NOMO-1 treated with dmso at 0.1 percent for 144 hours (cell line): Measurements from ENCODE around the gene AP1M1.

ENCODE experiments used
- DNase-seq: peaks from one replicate; lab custom pipeline; 2025; ENCODE audit not compliant: unreplicated experiment; lab: John Stamatoyannopoulos, UW

The AP1M1 gene

DNA sequence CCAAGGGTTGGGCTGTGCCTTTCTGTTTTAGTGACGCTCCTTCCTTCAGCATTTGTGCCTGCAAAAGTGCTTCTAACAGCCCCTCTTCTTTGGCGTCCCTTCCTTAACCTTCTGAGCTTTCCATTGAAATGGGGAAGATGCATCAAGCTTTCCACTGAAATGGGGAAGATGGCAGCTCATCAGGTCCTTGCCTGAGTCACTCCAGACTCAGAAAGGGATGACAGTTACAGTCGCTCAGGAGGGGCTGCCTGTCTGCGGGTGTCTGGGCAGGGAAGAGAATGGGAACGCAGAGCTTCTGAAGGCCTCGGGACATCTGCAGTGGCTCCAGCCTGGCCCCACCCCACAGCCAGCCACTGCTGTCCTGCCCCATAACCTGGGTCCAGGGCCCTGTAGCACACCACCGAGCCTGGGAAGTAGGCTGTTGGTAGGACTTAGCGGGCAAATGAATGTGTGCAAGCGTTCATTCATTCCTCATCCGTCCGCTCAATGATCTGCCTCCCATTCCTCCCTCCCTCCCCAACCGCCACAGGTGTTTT, 9.8 kb downstream of the AP1M1 start:
- no peak for DNase-seq

DNA sequence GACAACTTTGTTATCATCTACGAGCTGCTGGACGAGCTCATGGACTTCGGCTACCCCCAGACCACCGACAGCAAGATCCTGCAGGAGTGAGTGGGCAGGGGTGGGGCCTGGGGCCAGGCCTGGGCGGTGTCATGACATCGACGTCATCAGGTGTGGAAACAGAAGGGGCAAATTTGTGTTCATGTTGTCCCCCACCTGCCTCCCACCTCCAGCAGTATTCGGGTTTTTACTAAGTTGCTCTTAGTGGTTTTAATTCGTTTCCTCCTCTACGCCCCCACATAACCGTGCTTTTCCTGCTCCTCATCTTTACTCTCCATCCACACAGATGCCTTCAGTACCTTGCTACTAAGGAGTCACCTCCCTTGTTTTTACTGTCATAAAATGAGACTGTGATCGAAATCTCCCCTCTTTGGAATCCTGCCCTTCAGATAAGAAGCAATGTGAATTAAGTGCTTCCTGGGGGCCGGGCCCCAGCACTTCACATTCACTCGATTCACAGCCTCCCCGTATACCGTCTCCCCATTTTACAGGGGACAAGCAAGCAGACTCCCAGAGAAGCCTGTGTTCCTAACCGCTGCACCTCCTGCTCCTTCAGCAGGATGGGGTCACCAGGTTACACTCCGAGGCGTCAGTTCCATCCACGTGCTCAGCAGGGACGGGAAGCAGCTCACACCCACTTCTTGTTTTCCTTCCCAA, 10.5 kb downstream of the AP1M1 start:
- no peak for DNase-seq

DNA sequence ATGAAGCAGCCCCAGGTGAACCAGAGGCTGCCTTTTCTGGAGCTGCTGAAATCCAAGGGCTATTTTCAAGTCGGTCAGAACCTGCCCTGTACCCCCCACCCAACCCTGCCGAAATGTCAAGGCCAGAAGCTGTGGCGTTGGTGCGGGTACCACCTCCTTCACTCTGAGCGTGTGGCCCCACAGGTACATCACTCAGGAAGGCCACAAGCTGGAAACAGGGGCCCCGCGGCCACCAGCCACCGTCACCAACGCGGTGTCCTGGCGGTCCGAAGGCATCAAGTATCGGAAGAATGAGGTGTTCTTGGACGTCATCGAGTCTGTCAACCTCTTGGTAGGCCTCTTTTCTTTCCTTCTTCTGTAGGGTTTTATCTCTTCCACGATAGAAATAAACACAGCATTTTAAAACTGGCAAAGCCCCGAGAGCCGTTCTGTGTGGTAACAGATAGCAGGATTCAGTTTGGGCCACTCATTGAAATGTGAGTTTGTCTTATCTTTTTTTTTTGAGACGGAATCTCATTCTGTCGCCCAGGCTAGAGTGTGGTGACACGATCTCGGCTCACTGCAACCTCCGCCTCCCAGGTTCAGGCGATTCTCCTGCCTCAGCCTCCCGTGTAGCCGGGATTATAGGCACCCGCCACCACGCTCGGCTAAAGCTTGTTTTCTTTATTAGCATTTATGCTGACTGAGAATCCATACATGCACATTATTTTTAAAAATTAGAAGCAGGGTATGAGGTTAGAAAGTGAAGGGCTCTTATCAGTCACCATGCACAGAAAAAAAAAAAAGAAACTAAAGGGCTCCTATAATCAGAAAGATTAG, 11.3 kb downstream of the AP1M1 start:
- no peak for DNase-seq

DNA sequence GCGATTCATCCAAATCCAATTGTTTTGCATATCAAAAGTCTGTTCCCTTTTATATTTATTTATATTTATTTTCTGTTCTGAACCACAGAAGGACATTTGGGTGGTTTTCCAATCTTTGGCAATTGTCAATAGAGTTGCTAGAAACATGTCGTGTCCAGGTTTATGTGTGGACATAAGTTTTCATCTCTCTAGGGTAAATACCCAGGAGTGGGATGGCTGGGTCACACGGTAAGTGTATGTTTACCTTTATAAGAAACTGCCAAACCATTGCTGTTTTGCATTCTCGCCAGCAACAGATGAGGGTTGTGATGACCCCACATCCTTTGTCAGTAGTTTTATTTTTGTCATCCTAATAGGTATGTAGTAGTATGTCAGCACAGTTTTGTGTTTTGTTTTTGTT, 12.5 kb downstream of the AP1M1 start:
- no peak for DNase-seq

DNA sequence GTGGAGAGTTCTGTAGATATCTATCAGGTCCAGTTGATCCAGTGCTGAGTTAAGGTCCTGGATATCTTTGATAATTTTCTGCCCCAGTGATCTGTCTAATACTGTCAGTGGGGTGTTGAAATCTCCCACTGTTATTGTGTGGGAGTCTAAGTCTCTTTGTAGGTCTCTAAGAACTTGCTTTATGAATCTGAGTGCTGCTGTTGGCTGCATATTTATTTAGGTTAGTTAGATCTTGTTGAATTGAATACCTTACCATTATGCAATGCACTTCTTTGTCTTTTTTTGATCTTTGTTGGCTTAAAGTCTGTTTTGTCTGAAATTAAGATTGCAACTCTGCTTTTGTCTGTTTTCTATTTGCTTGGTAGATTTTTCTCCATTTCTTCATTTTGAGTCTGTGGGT, 15.4 kb downstream of the AP1M1 start:
- DNase-seq = no peak

DNA sequence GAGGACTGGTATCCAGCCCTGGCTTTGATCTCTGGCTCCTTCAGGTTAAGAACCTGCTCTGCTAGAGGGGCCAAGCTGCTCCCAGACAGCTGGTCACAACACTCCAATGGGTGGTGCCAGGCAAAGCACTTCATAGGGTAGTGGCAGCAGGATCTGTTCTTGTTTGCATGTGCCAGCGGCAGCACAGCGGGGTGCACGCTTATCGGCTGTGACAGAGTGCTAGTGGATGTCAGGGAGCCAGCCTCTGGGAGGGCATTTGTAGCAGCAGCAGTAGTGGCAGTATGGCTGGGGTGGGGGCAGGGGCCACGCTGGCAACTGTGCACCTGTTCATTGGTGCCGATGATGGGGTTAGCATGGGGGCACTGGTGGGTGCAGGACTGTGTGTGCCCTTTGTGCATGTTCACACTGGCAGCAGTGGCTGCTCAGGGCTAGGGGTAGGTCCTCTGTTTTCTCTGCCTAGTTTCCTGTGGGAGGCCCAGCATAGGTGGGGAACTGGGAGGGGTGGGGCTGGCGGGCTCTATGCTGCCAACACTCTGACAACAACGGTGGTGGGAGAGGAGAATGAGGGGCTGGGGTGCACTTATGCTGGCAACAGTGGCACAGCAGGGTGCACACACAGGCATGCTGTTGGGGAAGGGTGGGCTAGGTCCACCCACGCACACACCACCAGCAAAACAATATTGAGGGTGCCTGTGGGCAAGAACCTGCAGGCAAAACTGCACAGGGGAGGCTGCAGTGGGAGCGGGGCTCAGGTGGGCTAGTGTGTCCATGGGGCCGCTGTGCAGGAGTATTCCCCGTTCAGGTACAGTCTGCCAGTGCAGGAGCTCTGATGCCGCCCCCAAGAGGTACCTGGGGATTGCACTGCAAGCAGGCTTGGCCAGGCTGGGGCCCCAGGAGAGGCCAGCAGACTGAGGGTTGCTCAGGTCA, 19.3 kb downstream of the AP1M1 start:
- DNase-seq = no peak

DNA sequence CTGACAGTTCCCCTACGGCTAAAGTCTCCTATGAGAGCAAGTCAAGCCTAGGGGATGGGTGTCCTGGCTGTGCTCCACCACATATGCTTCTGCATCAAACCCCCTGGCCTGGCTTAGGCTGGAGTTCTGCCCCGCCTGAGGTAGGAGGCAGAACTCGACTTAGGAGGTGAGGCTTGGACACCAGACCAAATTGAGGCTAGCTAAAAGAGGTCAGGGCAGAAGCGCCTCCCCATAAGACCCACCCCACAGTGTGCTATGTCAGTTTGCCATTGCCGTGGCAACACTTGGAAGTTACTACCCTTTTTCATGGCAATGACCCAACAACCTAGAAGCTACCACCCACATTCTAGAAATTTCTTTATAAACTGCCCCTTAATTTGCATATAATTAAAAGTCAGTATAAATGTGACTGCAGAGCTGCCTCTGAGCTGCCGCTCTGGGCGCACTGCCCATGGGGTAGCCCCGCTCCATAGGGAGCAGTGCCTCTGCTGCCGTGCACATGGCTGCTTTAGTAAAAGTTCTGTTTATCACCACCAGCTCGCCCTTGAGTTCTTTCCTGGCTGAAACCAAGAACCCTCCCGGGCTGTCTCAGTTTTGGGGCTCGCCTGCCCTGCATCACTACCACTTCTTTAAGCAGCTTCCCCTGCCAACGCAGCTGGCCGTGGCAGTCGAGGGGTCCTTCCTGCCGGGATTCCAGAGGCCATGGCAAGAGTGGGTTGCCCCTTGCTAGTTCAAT, 20.2 kb downstream of the AP1M1 start:
- DNase-seq = no peak

DNA sequence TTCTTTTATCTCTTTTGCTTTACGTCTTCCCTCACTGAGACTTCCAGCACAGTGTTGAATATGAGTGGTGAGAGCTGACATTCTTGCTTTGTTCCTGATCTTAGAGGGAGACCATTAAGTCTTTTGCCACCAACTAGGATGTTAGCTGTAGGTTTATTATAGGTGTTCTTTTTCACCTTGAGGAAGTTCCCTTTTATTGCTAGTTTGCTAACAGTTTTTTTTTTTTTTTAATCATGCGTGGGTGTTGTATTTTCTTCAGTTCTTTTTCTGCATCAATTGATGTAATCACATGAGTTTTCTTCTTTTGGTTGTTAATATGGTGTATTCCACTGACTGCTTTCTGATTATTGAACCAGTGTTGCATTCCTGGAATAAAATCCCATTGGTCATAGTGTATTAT, 21.1 kb downstream of the AP1M1 start:
- DNase-seq = no peak

DNA sequence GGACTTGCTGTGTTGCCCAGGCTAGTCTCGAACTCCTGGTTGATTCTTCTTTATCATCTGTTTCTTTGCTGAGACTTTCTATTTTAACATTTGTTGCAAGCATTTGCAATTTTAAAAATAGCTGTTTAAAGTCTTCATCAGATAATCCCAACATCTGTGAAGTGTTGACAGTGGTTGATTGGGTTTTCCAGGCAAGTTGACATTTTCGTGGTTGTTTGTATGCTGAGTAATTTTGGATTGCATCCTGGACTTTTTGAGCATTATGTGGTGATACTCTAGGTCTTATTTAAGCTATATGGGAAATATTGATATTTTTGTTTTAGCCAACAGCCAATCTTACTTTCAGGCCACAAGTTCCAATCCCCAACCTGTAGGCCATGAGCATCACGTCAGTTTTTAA, 25.1 kb downstream of the AP1M1 start:
- DNase-seq = no peak

DNA sequence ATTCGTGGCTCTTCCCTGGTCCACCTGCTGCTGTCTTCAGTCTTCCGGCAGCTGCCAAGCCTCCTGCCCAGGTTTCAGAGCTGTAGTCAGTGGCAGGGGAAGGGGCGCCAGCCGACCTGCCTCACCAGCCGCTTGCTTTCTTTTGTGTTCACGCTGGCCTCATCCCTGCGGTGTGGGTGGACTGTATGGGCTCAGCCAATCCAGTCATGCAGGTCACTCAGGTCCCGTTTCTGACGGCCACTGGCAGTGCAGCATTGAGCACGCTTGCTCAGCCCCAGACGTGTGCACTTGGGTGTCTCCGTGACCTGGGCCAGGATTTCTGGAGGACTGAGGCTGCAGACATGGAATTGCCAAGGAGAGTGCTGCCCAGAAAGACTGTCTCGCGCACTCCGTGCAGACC, 26.0 kb downstream of the AP1M1 start:
- no peak for DNase-seq

DNA sequence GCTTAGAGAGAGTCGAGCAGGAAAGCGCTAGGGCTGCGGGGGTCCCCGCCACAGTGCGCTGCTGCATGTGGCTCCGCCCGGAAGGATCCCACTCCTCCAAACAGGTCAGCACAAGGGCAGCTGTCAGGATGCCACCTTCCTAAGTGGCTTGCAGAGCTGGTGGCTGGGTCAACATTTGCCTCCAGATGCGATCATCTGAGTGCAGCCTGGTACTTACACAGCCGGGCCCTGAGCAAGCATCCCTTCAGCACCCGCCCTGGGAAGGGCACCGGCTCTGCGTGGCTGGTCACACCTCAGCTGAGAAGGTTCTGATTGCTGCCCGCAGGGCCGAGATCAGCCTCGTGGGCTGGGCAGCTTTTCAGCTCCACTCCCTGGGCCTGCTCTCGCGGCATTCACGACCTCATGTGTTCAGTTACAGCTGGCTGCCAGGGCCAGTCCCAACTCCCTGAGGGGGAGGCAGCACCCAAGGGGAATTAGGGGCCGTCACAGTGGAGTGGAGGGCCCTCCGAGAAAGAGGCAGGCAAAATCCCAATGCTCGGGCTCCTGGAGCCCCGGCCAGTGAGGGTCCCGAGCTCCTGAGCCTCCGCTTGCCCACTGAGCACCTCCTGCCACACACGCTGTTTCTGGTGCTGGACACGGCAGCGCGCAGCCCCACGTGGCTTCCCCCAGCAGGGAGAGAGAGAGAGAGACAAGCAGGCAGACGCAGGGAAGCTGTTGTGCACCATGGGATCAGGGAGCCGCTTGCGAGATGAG, 26.8 kb downstream of the AP1M1 start:
- DNase-seq = no peak

DNA sequence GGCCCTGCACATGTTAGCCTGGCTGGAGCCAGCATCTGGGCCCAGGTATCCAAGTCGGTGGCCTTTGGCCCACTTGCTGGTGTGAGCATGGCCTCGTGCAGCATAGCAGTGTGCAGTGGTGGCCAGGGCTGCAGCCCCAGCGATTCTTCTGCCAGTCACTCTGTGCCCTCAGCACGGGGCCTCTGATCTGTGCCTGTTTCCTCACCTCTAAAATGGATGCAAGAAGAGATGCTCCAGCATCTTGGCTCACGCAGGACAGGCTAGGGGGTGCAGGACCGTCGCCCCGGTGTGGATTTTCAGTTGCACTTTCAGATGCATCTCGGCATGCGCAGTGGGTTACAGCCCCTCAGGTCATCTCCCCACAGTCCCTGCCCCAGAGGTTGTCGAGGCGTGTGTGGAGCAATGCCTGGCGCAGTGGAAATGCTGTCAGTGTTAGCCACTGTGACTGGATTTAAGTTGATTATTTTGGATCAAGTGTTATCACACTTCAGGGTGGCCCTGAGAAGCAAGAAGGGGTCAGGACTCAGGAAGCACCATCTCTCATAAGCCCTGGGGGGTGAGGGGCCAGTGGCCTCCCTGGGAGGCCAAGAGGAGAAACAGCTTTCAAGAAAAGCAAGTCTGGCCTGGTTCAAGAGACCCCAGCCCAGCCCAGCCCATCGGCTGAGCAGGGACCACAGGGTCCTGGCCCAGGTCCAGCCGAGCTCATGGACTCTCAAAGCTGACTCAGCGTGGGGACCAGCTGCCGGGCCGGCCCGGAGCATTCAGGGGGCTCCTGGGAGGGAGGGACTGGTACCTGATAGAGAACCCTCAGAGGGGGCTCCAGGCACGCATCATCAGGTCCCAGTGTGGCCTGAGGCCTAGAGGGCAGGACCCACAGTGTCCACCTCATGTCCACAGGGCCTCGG, 27.8 kb downstream of the AP1M1 start:
- no peak for DNase-seq

DNA sequence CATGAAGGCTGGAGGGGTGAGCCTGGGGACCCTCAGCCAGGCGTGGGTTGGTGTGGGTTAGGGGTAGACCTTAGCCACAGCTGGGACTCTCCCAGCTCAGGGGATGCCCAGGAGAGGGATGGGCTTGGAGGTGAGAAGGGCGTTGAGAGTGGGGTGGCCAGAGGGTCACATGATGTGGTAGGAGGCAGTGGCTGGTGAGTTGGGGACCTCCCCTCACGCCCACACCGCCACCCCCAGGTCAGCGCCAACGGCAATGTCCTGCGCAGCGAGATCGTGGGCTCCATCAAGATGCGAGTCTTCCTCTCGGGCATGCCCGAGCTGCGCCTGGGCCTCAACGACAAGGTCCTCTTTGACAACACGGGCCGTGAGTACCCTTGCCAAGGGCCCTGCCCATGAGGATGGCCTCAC, 28.5 kb downstream of the AP1M1 start:
- no peak for DNase-seq

DNA sequence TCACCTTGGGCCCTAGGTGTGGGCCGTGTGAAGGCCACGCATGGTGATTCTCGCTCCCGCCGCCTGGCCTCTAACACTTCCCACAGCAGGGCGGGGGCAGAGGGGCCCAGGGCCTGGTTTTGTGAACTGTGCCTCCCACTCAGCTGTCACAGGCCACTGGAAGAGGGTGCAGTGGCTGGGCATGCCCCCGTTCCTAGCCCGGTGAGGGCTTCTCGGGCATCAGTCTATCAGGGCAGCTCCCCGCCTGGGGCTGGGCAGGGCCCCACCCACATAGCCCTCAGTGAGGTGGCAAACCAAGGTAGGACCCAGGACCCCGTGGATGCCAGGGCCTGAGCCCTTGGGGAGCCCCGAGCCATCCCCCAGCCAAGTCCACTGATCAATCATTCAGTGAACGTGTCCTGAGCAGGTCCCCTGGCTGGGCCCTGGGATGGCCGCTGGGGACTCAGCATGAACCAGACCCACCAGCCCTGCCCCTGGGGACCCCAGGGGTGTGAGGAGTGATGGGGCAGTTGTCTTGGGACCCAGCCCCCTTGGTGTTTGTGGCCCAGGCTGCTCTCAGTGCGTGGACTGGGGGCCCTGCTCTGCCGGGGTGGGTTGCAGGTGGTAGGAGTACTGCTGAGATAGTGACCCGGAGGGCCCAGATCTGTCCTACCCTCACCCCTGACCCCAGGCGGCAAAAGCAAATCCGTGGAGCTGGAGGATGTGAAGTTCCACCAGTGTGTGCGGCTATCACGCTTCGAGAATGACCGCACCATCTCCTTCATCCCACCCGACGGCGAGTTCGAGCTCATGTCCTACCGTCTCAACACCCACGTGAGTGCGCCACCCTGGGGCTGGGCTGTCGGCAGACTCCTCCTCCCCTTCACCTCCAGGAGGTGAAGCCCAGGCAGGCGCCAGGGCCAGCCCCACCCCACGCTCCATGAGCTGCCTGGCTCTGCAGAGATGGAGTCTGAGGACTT, 29.4 kb downstream of the AP1M1 start:
- no peak for DNase-seq

DNA sequence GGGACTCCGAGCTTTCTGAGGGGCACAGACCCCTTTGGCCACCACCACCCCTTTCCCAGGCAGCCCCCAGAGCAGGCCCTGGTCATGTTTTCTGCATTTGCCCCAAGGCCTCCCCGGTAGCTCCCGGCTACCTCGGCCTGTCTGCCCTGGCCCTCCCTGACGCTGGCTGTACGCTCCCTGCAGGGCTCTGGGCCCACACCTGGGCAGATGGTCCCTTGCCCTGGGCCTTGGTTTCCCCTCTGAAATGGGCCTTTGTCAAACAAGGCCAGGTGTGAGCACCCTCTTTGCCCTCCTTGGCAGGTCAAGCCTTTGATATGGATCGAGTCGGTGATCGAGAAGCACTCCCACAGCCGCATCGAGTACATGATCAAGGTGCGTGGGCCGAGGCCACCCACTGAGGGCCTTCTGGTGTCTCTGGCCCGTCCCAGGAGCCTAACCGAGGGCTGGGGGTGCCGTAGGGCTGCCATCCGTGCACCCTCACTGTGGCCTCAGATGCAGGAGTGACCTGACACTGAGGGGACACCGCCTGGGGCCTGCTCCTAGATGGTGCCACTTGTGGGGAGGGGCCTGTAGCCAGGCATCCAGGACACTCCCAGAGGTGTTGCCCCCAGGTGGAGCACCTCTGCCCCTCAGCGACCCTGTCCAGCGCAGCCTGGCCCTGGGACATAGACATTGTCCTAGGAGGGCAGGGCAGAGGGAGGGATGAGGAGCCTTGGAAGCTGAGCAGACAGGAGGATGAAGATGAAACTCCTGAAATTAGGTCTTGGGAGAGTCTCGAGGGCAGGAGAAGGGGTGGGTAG, 30.3 kb downstream of the AP1M1 start:
- no peak for DNase-seq

DNA sequence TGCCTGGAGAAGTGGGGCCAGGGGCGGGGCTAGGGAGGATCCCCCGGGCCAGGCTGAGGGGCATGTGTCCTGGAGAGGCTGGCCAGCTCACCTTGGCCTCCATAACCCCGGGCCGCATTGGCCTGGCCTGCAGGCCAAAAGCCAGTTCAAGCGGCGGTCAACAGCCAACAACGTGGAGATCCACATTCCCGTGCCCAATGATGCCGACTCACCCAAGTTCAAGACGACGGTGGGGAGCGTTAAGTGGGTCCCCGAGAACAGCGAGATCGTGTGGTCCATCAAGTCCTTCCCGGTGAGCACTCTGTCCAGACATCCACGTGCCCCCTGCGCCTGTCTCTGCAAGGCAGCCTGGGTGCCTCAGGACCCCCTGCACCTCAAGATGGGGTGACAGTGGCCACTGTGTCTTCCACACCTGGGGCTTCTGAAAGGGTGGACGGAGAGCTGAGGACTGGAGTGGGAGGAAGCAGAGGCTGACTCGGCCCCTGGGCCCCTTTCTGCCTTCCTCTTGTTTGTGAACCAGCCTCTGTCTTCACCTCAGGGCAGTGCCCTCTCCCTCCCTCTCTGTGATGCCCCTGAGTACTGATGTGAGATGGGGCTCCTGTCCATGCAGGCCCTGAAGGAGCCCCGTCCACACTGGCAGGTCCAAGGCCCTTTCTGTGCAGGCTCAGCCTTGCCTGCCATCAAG, 31.1 kb downstream of the AP1M1 start:
- DNase-seq = no peak

DNA sequence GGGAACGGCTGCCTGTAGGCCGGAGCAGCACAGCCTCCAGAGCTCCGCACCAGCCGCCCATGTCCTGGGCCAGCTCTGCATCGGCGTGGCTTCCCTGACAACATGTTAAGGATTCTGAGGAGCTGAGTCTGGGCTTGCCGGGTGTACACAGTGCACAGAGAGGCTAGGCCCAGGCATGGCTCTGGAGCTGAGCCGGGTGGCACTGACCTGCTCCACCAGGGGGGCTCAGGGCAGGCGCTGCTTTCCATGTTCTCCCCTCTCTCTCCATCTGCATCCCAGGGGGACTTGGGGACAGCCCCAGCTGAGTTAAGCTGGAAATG, 31.6 kb downstream of the AP1M1 start:
- no peak for DNase-seq
